ENCODE measurements around the gene FGGY.

DNA sequence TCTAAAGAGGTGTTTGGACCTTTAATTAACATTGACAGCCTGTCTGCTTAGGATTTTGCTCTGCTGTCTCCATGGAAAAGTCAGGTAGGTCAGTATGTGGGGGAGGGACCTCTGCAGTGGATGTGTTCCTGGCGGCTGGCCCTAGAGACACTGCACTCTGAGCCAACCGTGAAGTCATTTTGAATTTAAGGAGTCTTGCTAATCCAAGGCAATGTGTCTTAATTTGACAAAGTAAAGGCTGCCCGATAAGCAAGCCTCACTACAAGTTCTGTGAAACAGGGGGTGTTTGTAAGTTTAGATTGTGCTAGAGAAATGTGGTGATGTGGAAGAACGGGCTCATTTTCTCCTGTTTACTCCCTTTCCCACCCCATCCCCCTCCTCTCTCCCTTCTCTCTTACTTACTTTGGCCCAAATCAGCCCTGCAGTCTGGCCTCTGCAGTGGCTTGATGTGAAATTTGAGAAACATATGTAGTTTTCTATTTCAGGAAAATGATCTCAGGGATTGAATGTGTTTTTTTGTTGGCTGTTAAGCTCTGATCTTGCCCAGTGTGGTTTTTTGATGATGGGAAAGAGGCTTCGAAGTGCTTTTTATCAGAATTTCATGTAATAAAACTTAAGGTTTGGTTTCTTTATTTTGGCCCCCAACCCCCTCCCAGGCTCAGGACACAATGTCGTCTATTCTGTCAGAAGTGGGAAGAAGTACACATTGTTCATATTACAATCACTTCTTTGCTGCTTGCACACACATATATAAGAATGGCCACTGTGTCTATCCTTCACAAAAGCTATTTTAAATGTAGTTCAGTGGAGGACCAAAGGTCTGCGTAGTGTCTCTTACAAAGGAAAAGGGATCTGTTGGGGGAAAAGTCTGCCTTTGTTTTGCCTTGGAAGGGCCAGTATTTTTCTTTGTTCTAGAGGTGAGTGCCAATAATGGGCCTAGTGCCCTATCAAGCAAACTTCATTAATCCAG, 96.6 kb downstream of the FGGY start:
- no peak for TF ChIP-seq CTCF (tag by site-specific recombination; IDR thresholded peaks at IDR 0.05)
- TF ChIP-seq ZNF549 (tag by site-specific recombination; IDR thresholded peaks at IDR 0.05) = no peak
- no peak; the same call in 1 of the 2 replicates for TF ChIP-seq ZNF76 (tag by site-specific recombination; IDR thresholded peaks at IDR 0.05; ENCODE audit: borderline replicate concordance, low read depth)
- TF ChIP-seq, protein P1, sequence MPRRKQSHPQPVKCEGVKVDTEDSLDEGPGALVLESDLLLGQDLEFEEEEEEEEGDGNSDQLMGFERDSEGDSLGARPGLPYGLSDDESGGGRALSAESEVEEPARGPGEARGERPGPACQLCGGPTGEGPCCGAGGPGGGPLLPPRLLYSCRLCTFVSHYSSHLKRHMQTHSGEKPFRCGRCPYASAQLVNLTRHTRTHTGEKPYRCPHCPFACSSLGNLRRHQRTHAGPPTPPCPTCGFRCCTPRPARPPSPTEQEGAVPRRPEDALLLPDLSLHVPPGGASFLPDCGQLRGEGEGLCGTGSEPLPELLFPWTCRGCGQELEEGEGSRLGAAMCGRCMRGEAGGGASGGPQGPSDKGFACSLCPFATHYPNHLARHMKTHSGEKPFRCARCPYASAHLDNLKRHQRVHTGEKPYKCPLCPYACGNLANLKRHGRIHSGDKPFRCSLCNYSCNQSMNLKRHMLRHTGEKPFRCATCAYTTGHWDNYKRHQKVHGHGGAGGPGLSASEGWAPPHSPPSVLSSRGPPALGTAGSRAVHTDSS (tag by site-specific recombination; IDR thresholded peaks at IDR 0.05) = no peak
- no peak; the same call in 1 of the 2 replicates for TF ChIP-seq ZNF24 (tag by site-specific recombination; IDR thresholded peaks at IDR 0.05)
- TF ChIP-seq ZSCAN30 (tag by site-specific recombination; IDR thresholded peaks at IDR 0.05) = peak; percentile 73; the same call in 1 of the 2 replicates
- no peak for TF ChIP-seq ZNF302 (tag by site-specific recombination; IDR thresholded peaks at IDR 0.05; ENCODE audit: low read depth)
- 0 out of 2 replicates have a peak, but pooled peaks have one; percentile 13 for TF ChIP-seq SP2 (tag by site-specific recombination; IDR thresholded peaks at IDR 0.05)
- TF ChIP-seq HIC1 (tag by site-specific recombination; IDR thresholded peaks at IDR 0.05) = peak; percentile 66
- TF ChIP-seq KLF1 (tag by site-specific recombination; IDR thresholded peaks at IDR 0.05) = peak; percentile 35; the same call in 1 of the 2 replicates

All from HEK293 (cell line).